Esophagus muscularis mucosa (tissue), 3 donors: ENCODE results near the gene SLC25A12.

Experiments used
- CTCF ChIP-seq, 3 experiments: fragments of 200-600 bp in 2 of 3; fragments of 450-650 bp in 1 of 3; sonication (generic) in 2 of 3; IDR thresholded peaks; one replicate each; pipeline ENCODE4 v1.5.1; 2017 to 2019; ENCODE audit warnings: antibody characterized with exemption in 3 of 3, mild to moderate bottlenecking in 2 of 3, moderate library complexity in 1 of 3
- POLR2A ChIP-seq: fragments of 450-650 bp; IDR thresholded peaks from one replicate; pipeline ENCODE4 v1.6.1; 2017; ENCODE audit warnings: antibody characterized with exemption, moderate library complexity, mild to moderate bottlenecking, low read depth

- no peak for TF ChIP-seq CTCF (IDR thresholded peaks at IDR 0.05)
- no peak for TF ChIP-seq POLR2A
Observed at GRCh38 chr2:171793691-171794678, 100.1 kb downstream of the SLC25A12 start.
